Activated CD4-positive, alpha-beta T cell treated with anti-CD3 and anti-CD28 coated beads for 36 hours (primary cell): ENCODE measurements around the gene ARID1B. TPM values are rescaled to one million over a fixed set of nuclear protein-coding genes. Genes with fewer than 3 reads are reported as not detected.

Source experiments
- ATAC-seq: fragments of 200-7000 bp; cut with Tn5 transposase; one replicate; pipeline ENCODE4 v1.10.0; 2021; ENCODE audit warnings: mild to moderate bottlenecking, moderate library complexity
- CTCF ChIA-PET: fragments of 350-600 bp; sonication (Branson Sonifier 250); formaldehyde crosslinking; loops from one replicate; lab custom pipeline; 2021; ENCODE audit warnings: antibody characterized with exemption; lab: Charles Lee
- POLR2A ChIA-PET: fragments of 350-600 bp; sonication (Branson Sonifier 250); formaldehyde crosslinking; loops from one replicate; lab custom pipeline; 2021; ENCODE audit warnings: antibody characterized with exemption, inconsistent platforms; lab: Charles Lee
- DNase-seq: peaks from one replicate; pipeline ENCODE4 v3.0.0-alpha.2; 2020
- H3K27ac Mint-ChIP-seq: one replicate; pipeline ENCODE4 v1.8.0; 2021; ENCODE audit warnings: mixed read lengths
- H3K27me3 Mint-ChIP-seq: one replicate; pipeline ENCODE4 v1.8.0; 2021; ENCODE audit warnings: mixed read lengths
- H3K36me3 Mint-ChIP-seq: one replicate; pipeline ENCODE4 v1.8.0; 2021; ENCODE audit warnings: low read depth, mixed read lengths
- H3K4me1 Mint-ChIP-seq: one replicate; pipeline ENCODE4 v1.8.0; 2021; ENCODE audit warnings: mixed read lengths
- H3K4me3 Mint-ChIP-seq: one replicate; pipeline ENCODE4 v1.8.0; 2021; ENCODE audit warnings: mild to moderate bottlenecking, moderate library complexity, mixed read lengths
- H3K9me3 Mint-ChIP-seq: one replicate; pipeline ENCODE4 v1.8.0; 2021; ENCODE audit warnings: low read depth, mixed read lengths
- intact Hi-C, 2 experiments: fragments of 100-400 bp; cut with DNase I in 1 of 2; cut with micrococcal nuclease in 1 of 2; formaldehyde crosslinking; loops; one replicate each; pipeline versions ENCODE4 v1.14.2 to v1.15.1; 2022 to 2024; cut with DNase I, micrococcal nuclease
- total RNA-seq, 2 experiments: library from RNA; stranded (reverse); gene quantifications; one replicate each; pipeline ENCODE4 v1.2.3, GENCODE V29; 2021

Gene ARID1B
- total RNA-seq, 2 experiments from 2014 or later = 42.2 to 53.6 TPM

GRCh38 chr6:157061770-157062594, 284.8 kb downstream of the ARID1B start:
- peaks cover 49% of the 10 kb centered on the region for H3K4me1 Mint-ChIP-seq
- no peak overlapping the region for H3K27ac Mint-ChIP-seq
- intact Hi-C loops = no loop called here
- no peaks in the 10 kb centered on the region for H3K27me3 Mint-ChIP-seq
- H3K36me3 Mint-ChIP-seq = peaks cover 3% of the 10 kb centered on the region
- CTCF ChIA-PET = interaction anchor here (0.6 to 1.2 kb wide), 3 partner anchors 18 to 113 kb away, joined by 3 to 5 read pairs (median 3); no protein-coding TSS in a partner anchor
- H3K9me3 Mint-ChIP-seq = no peaks in the 10 kb centered on the region
- ATAC-seq = no peak
- POLR2A ChIA-PET = interaction anchor here (0.6 kb wide), 1 partner anchor 985 kb away, joined by 3 read pairs; no protein-coding TSS in a partner anchor
- no peak overlapping the region for H3K4me3 Mint-ChIP-seq
- no peak for DNase-seq

GRCh38 chr6:157063176-157063905, 286.2 kb downstream of the ARID1B start:
- no peak overlapping the region for H3K27ac Mint-ChIP-seq

GRCh38 chr6:157063923-157064322, 286.7 kb downstream of the ARID1B start:
- peaks cover 60% of the 10 kb centered on the region for H3K4me1 Mint-ChIP-seq
- H3K36me3 Mint-ChIP-seq = peaks cover 3% of the 10 kb centered on the region
- intact Hi-C loops = no loop called here
- DNase-seq (no peak), ATAC-seq (no peak)
- no peak overlapping the region for H3K27ac Mint-ChIP-seq
- no peaks in the 10 kb centered on the region for H3K27me3 Mint-ChIP-seq
- POLR2A ChIA-PET = no interaction called here
- no peaks in the 10 kb centered on the region for H3K9me3 Mint-ChIP-seq
- CTCF ChIA-PET = interaction anchor here (0.5 to 1.0 kb wide), 2 partner anchors 8 to 106 kb away, joined by 3 read pairs; no protein-coding TSS in a partner anchor
- H3K4me3 Mint-ChIP-seq = no peak overlapping the region

More at GRCh38 chr6:157063176-157063905, 286.2 kb downstream of the ARID1B start:
- ChIA-PET POLR2A (no interaction called here), CTCF (interaction anchor here (0.5 to 1.0 kb wide), 4 partner anchors 8 to 105 kb away, joined by 3 read pairs; no protein-coding TSS in a partner anchor)
- intact Hi-C loops = no loop called here
- Mint-ChIP-seq H3K9me3 (no peaks in the 10 kb centered on the region), H3K36me3 (peaks cover 3% of the 10 kb centered on the region), H3K27me3 (no peaks in the 10 kb centered on the region), H3K4me1 (peaks cover 59% of the 10 kb centered on the region), H3K4me3 (no peak overlapping the region)
- DNase-seq (no peak), ATAC-seq (peak; percentile 94)

GRCh38 chr6:157064502-157064901, 287.3 kb downstream of the ARID1B start:
- Mint-ChIP-seq H3K9me3 (no peaks in the 10 kb centered on the region), H3K36me3 (peaks cover 3% of the 10 kb centered on the region), H3K27ac (no peak overlapping the region), H3K4me3 (no peak overlapping the region), H3K27me3 (no peaks in the 10 kb centered on the region), H3K4me1 (peaks cover 59% of the 10 kb centered on the region)
- ATAC-seq (no peak), DNase-seq (no peak)
- ChIA-PET CTCF (interaction anchor here (1.0 kb wide), 1 partner anchor 9 kb away, joined by 3 read pairs; no protein-coding TSS in a partner anchor), POLR2A (no interaction called here)
- intact Hi-C loops = no loop called here

- Mint-ChIP-seq H3K36me3 (peaks cover 3% of the 10 kb centered on the region), H3K4me3 (no peak overlapping the region), H3K4me1 (peaks cover 60% of the 10 kb centered on the region), H3K9me3 (no peaks in the 10 kb centered on the region), H3K27me3 (no peaks in the 10 kb centered on the region), H3K27ac (no peak overlapping the region)
- POLR2A ChIA-PET = no interaction called here
- ATAC-seq = no peak
- CTCF ChIA-PET = no interaction called here
- no peak for DNase-seq
- intact Hi-C loops = loop anchor here in 1 of 2 experiments (5.0 kb wide), 1 partner anchor 43 kb away; no protein-coding TSS in a partner anchor
These were observed 288.2 kb downstream of the ARID1B start for GRCh38 chr6:157065366-157065765.

- no peak for DNase-seq
- ChIA-PET POLR2A (no interaction called here), CTCF (interaction anchor here (3.6 kb wide), 1 partner anchor 11 kb away, joined by 17 read pairs; no protein-coding TSS in a partner anchor)
- intact Hi-C loops = loop anchor here in 1 of 2 experiments (5.0 kb wide), 1 partner anchor 45 kb away; no protein-coding TSS in a partner anchor
- no peak overlapping the region for H3K27ac Mint-ChIP-seq
- H3K36me3 Mint-ChIP-seq = peaks cover 3% of the 10 kb centered on the region
- no peaks in the 10 kb centered on the region for H3K9me3 Mint-ChIP-seq
- H3K4me1 Mint-ChIP-seq = peaks cover 53% of the 10 kb centered on the region
- H3K4me3 Mint-ChIP-seq = no peak overlapping the region
- no peaks in the 10 kb centered on the region for H3K27me3 Mint-ChIP-seq
- ATAC-seq = no peak
These were observed 289.8 kb downstream of the ARID1B start for GRCh38 chr6:157066781-157067491.

- H3K27ac Mint-ChIP-seq = no peak overlapping the region
- no peaks in the 10 kb centered on the region for H3K27me3 Mint-ChIP-seq
- peaks cover 3% of the 10 kb centered on the region for H3K36me3 Mint-ChIP-seq
- ATAC-seq = no peak
- H3K4me1 Mint-ChIP-seq = peaks cover 52% of the 10 kb centered on the region
- ChIA-PET CTCF (interaction anchor here (3.6 kb wide), 1 partner anchor 12 kb away, joined by 17 read pairs; no protein-coding TSS in a partner anchor), POLR2A (no interaction called here)
- no peaks in the 10 kb centered on the region for H3K9me3 Mint-ChIP-seq
- no peak for DNase-seq
- no peak overlapping the region for H3K4me3 Mint-ChIP-seq
- intact Hi-C loops = loop anchor here in 1 of 2 experiments (5.0 kb wide), 1 partner anchor 45 kb away; no protein-coding TSS in a partner anchor
These were observed 290.3 kb downstream of the ARID1B start for GRCh38 chr6:157067507-157067906.

- H3K9me3 Mint-ChIP-seq = no peaks in the 10 kb centered on the region
- H3K36me3 Mint-ChIP-seq = peaks cover 7% of the 10 kb centered on the region
- no peak overlapping the region for H3K4me3 Mint-ChIP-seq
- no peaks in the 10 kb centered on the region for H3K27me3 Mint-ChIP-seq
- intact Hi-C loops = loop anchor here in 1 of 2 experiments (2.0 to 5.0 kb wide), 3 partner anchors 14 to 47 kb away; no protein-coding TSS in a partner anchor
- POLR2A ChIA-PET = interaction anchor here (0.6 to 1.4 kb wide), 4 partner anchors 9 to 54 kb away, joined by 3 to 10 read pairs (median 4); no protein-coding TSS in a partner anchor
- CTCF ChIA-PET = interaction anchor here (0.7 to 3.6 kb wide), 5 partner anchors 13 to 49 kb away, joined by 3 to 17 read pairs (median 5); no protein-coding TSS in a partner anchor
- ATAC-seq (peak; percentile 94), DNase-seq (no peak)
- H3K4me1 Mint-ChIP-seq = peaks cover 42% of the 10 kb centered on the region
- peak overlapping the region; percentile 70 for H3K27ac Mint-ChIP-seq
These were observed 291.6 kb downstream of the ARID1B start for GRCh38 chr6:157068691-157069324.

GRCh38 chr6:157069585-157069984, 292.4 kb downstream of the ARID1B start:
- no peaks in the 10 kb centered on the region for H3K27me3 Mint-ChIP-seq
- H3K4me3 Mint-ChIP-seq = no peak overlapping the region
- H3K9me3 Mint-ChIP-seq = no peaks in the 10 kb centered on the region
- peaks cover 41% of the 10 kb centered on the region for H3K4me1 Mint-ChIP-seq
- H3K27ac Mint-ChIP-seq = no peak overlapping the region
- ChIA-PET CTCF (interaction anchor here (2.0 to 3.6 kb wide), 3 partner anchors 14 to 35 kb away, joined by 5 to 17 read pairs (median 6); no protein-coding TSS in a partner anchor), POLR2A (interaction anchor here (0.6 to 1.4 kb wide), 2 partner anchors 29 to 53 kb away, joined by 3 read pairs; no protein-coding TSS in a partner anchor)
- intact Hi-C loops = loop anchor here in 1 of 2 experiments (2.0 to 5.0 kb wide), 3 partner anchors 15 to 47 kb away; no protein-coding TSS in a partner anchor
- H3K36me3 Mint-ChIP-seq = peaks cover 8% of the 10 kb centered on the region
- no peak for DNase-seq
- no peak for ATAC-seq
